GM12878 (cell line): ENCODE data around the gene PRDM16. TPM values are rescaled to one million over a fixed set of nuclear protein-coding genes. Genes with fewer than 3 reads are reported as not detected.

Experiments used
- JUNB ChIP-seq: IDR thresholded peaks from 2 replicates; pipeline ENCODE4 v1.6.1; 2016; ENCODE audit warnings: antibody characterized with exemption, mild to moderate bottlenecking
- KAT2A ChIP-seq: conservative IDR thresholded peaks from 2 replicates; pipeline ENCODE4 v1.6.1; 2011; ENCODE audit warnings: low read depth, low read length; ENCODE audit not compliant: control insufficient read depth
- PML ChIP-seq: IDR thresholded peaks from 2 replicates; pipeline ENCODE4 v1.6.1; 2012; ENCODE audit warnings: low read length, inconsistent platforms
- STAT1 ChIP-seq: fragments of 450-650 bp; conservative IDR thresholded peaks from 2 replicates; pipeline ENCODE4 v1.6.1; 2014; ENCODE audit warnings: antibody characterized with exemption, mild to moderate bottlenecking
- STAT3 ChIP-seq: IDR thresholded peaks from 2 replicates; pipeline ENCODE4 v1.6.1; 2011; ENCODE audit warnings: low read depth, low read length, improper control_type of control experiment
- SUPT20H ChIP-seq: IDR thresholded peaks from 2 replicates; pipeline ENCODE4 v1.6.1; 2011; ENCODE audit warnings: low read depth, mild to moderate bottlenecking, low read length, moderate library complexity, borderline replicate concordance; ENCODE audit not compliant: control insufficient read depth
- ZSCAN29 ChIP-seq: fragments of 450-650 bp; IDR thresholded peaks from 2 replicates; pipeline ENCODE4 v1.6.1; 2017; ENCODE audit warnings: mild to moderate bottlenecking, moderate library complexity
- polyA plus RNA-seq, 11 experiments: library from polyadenylated mRNA; depleted of rRNA in 4 of 11; unstranded in 6 of 11; stranded (reverse) in 5 of 11; fragments of >200 nt; fragmentation: Nextera tagmentation in 4 of 11; fragmentation: Illumina TruSeq in 1 of 11; extraction: Ambion mirVana in 4 of 11; extraction: Trizol in 1 of 11; gene quantifications; 1 replicate in 1 of 11; 2 replicates in 10 of 11; pipeline versions ENCODE4 v1.2.1 to v1.2.3, GENCODE V29; 2011 to 2016; ENCODE audit warnings: inconsistent platforms in 2 of 11, missing spikeins in 2 of 11, low read depth in 1 of 11
- total RNA-seq, 4 experiments: library from RNA; depleted of rRNA in 3 of 4; stranded (reverse); fragments of >200 nt in 3 of 4; fragmentation: Illumina TruSeq in 1 of 4; extraction: Trizol in 1 of 4; gene quantifications; 2 replicates each; pipeline versions ENCODE4 v1.2.1 to v1.2.3, GENCODE V29; 2013 to 2021
- TF ChIP-seq, protein P1 (sequence below): fragments of 450-650 bp; IDR thresholded peaks from 2 replicates; pipeline ENCODE4 v1.6.1; 2016; ENCODE audit warnings: mild to moderate bottlenecking, moderate library complexity, borderline replicate concordance
- TF ChIP-seq, protein P2 (sequence below): fragments of 450-650 bp; IDR thresholded peaks from 2 replicates; pipeline ENCODE4 v1.6.1; 2017; ENCODE audit warnings: borderline replicate concordance
- TF ChIP-seq, protein P3 (sequence below): fragments of 450-650 bp; IDR thresholded peaks from 2 replicates; pipeline ENCODE4 v1.6.1; 2018; ENCODE audit warnings: borderline replicate concordance, mild to moderate bottlenecking; ENCODE audit not compliant: partially characterized antibody

Gene PRDM16
- total and polyA plus RNA-seq, 10 of the 15 experiments (the other 5 are each of a cell fraction or from before 2014, with no cell fraction given) = 0.03 TPM; not detected in 9

DNA sequence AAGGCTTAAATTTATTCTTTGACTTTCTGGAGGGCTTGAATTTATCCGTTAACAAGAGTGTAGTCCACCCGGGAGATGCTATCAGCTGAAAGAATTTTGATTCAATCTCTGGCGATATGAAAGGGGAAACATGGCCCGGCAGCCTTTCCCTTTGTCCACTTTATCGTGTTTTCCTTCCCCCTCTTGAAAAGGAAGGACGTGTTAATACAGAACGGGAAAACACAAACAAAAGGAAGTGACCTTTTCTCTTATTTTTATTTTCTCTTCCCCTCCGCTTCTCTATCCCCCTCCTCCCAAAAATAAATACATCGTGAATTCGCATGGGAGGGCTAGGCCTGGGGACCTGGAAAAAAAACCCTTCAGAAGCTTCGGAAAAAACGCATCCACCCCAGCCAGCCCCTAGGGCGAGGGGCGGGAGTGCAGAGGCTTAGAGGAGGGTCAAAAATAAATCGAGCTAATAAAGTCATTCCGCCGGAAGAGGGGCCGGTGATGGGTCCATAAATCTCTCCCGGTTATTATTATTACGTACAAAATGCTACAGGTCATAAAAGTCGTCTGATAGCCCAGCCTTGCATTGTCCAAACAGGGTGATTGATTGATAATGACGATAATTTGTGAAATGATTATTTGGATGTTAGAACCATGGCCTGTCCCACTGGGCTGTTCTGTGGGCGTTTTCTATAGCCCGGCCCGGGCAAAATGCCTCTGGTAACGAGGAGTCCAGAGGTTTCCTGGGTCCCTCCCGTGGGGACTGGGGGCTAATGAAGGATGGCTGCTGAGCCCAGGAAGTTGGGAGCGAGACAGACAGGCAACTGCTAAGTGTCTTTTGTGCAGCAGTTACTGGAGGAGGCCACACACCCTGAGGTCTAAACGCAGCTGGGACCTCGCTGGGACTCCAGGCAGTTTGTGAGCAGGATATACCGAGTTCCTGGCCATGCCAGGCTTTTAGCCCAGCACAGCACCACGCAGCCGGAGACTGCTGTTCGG, 179.4 kb downstream of the PRDM16 start (continued):
- TF ChIP-seq, protein P1, sequence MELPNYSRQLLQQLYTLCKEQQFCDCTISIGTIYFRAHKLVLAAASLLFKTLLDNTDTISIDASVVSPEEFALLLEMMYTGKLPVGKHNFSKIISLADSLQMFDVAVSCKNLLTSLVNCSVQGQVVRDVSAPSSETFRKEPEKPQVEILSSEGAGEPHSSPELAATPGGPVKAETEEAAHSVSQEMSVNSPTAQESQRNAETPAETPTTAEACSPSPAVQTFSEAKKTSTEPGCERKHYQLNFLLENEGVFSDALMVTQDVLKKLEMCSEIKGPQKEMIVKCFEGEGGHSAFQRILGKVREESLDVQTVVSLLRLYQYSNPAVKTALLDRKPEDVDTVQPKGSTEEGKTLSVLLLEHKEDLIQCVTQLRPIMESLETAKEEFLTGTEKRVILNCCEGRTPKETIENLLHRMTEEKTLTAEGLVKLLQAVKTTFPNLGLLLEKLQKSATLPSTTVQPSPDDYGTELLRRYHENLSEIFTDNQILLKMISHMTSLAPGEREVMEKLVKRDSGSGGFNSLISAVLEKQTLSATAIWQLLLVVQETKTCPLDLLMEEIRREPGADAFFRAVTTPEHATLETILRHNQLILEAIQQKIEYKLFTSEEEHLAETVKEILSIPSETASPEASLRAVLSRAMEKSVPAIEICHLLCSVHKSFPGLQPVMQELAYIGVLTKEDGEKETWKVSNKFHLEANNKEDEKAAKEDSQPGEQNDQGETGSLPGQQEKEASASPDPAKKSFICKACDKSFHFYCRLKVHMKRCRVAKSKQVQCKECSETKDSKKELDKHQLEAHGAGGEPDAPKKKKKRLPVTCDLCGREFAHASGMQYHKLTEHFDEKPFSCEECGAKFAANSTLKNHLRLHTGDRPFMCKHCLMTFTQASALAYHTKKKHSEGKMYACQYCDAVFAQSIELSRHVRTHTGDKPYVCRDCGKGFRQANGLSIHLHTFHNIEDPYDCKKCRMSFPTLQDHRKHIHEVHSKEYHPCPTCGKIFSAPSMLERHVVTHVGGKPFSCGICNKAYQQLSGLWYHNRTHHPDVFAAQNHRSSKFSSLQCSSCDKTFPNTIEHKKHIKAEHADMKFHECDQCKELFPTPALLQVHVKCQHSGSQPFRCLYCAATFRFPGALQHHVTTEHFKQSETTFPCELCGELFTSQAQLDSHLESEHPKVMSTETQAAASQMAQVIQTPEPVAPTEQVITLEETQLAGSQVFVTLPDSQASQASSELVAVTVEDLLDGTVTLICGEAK = no peak
- TF ChIP-seq JUNB (no peak), ZSCAN29 (no peak), SUPT20H (no peak), PML (no peak), STAT1 (no peak), KAT2A (no peak), STAT3 (no peak)
- TF ChIP-seq, protein P2, sequence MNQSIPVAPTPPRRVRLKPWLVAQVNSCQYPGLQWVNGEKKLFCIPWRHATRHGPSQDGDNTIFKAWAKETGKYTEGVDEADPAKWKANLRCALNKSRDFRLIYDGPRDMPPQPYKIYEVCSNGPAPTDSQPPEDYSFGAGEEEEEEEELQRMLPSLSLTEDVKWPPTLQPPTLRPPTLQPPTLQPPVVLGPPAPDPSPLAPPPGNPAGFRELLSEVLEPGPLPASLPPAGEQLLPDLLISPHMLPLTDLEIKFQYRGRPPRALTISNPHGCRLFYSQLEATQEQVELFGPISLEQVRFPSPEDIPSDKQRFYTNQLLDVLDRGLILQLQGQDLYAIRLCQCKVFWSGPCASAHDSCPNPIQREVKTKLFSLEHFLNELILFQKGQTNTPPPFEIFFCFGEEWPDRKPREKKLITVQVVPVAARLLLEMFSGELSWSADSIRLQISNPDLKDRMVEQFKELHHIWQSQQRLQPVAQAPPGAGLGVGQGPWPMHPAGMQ = no peak
- TF ChIP-seq, protein P3, sequence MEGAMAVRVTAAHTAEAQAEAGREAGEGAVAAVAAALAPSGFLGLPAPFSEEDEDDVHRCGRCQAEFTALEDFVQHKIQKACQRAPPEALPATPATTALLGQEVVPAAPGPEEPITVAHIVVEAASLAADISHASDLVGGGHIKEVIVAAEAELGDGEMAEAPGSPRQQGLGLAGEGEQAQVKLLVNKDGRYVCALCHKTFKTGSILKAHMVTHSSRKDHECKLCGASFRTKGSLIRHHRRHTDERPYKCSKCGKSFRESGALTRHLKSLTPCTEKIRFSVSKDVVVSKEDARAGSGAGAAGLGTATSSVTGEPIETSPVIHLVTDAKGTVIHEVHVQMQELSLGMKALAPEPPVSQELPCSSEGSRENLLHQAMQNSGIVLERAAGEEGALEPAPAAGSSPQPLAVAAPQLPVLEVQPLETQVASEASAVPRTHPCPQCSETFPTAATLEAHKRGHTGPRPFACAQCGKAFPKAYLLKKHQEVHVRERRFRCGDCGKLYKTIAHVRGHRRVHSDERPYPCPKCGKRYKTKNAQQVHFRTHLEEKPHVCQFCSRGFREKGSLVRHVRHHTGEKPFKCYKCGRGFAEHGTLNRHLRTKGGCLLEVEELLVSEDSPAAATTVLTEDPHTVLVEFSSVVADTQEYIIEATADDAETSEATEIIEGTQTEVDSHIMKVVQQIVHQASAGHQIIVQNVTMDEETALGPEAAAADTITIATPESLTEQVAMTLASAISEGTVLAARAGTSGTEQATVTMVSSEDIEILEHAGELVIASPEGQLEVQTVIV = no peak
- TF ChIP-seq, all 136 proteins: peak for 0
